ENCODE data around the gene KANTR. TPM values are rescaled to one million over a fixed set of nuclear protein-coding genes. Genes with fewer than 3 reads are reported as not detected.

The KANTR gene
- total RNA-seq, 1 donor from 2014 or later, result 12.0 TPM

GRCh38 chrX:53071064-53071463, 22.9 kb upstream of the KANTR start:
- Histone ChIP-seq H3K27ac (ENCODE audit: low read depth, low read length) (no peak overlapping the region), H3K27me3 (ENCODE audit: control insufficient read depth in 3 of 3, insufficient read depth in 3 of 3, low read length in 3 of 3) (peaks cover 0 to 3% (median 0%) of the 10 kb centered on the region in 3 donors), H3K36me3 (ENCODE audit: control insufficient read depth in 3 of 3, insufficient read depth in 3 of 3, low read length in 3 of 3) (no peaks in the 10 kb centered on the region), H3K4me3 (ENCODE audit: low read length in 3 of 3) (no peak overlapping the region), H3K9ac (ENCODE audit: low read depth in 1 of 3, low read length in 3 of 3) (peak overlapping the region in 1 of 3 donors; percentile 57), H3K9me3 (ENCODE audit: control insufficient read depth in 3 of 3, low read length in 3 of 3) (no peaks in the 10 kb centered on the region), H3K4me1 (ENCODE audit: control insufficient read depth in 3 of 3, insufficient read depth in 3 of 3, low read length in 3 of 3) (peaks cover 3 to 11% (median 6%) of the 10 kb centered on the region in 3 donors)

DNA sequence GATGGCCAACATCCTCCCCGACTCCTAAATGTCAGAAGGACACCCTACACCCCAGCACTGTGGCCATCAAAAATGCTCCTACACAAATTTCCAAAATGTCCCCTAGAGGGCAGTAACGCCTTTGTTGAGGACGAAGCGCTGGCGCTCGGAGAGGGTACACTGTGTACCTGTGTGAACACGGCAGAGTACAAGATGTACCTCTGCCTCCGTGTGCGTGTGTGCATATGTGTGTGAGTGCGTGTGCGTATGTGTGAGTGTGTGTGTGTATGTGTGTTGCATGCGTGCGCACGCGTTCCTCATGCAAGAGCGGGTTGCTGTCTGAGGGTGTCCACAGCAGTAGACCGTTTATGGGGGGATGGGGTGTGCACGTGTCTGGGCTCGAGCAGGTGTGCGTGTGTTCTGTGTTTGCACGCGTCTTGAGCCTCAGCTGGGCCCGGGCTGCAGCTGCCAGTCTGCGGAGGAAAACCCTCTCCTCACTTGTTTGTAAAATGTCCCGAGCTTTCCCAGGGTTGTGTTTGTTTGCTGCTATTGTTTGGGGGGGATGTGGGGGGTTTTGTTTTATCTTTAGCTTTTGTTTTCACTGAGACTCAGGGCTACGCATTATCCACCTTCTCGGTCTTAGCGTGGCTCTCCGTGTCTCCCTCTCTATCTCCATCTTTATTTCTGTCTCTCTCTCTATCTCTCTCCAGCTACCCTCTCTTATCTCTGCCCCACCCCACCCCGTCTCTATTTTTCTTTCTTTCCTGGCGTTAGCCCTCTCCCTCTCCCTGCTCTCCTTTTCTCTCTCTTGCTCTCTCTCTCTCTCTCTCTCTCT, 22.1 kb upstream of the KANTR start:
- Histone ChIP-seq H3K4me3 (ENCODE audit: low read length in 3 of 3) (peak overlapping the region; percentile 80 to 90 (median 81)), H3K4me1 (ENCODE audit: control insufficient read depth in 3 of 3, insufficient read depth in 3 of 3, low read length in 3 of 3) (peaks cover 3 to 11% (median 6%) of the 10 kb centered on the region in 3 donors), H3K9me3 (ENCODE audit: control insufficient read depth in 3 of 3, low read length in 3 of 3) (no peaks in the 10 kb centered on the region), H3K9ac (ENCODE audit: low read depth in 1 of 3, low read length in 3 of 3) (peak overlapping the region; percentile 27 to 57 (median 51)), H3K27ac (ENCODE audit: low read depth, low read length) (peak overlapping the region; percentile 30), H3K27me3 (ENCODE audit: control insufficient read depth in 3 of 3, insufficient read depth in 3 of 3, low read length in 3 of 3) (peaks cover 0 to 3% (median 0%) of the 10 kb centered on the region in 3 donors), H3K36me3 (ENCODE audit: control insufficient read depth in 3 of 3, insufficient read depth in 3 of 3, low read length in 3 of 3) (no peaks in the 10 kb centered on the region)

- Histone ChIP-seq H3K4me1 (ENCODE audit: control insufficient read depth in 3 of 3, insufficient read depth in 3 of 3, low read length in 3 of 3) (peaks cover 3 to 11% (median 6%) of the 10 kb centered on the region in 3 donors), H3K9me3 (ENCODE audit: control insufficient read depth in 3 of 3, low read length in 3 of 3) (no peaks in the 10 kb centered on the region), H3K4me3 (ENCODE audit: low read length in 3 of 3) (peak overlapping the region in 1 of 3 donors; percentile 90), H3K27ac (ENCODE audit: low read depth, low read length) (peak overlapping the region; percentile 30), H3K27me3 (ENCODE audit: control insufficient read depth in 3 of 3, insufficient read depth in 3 of 3, low read length in 3 of 3) (peaks cover 0 to 3% (median 0%) of the 10 kb centered on the region in 3 donors), H3K36me3 (ENCODE audit: control insufficient read depth in 3 of 3, insufficient read depth in 3 of 3, low read length in 3 of 3) (no peaks in the 10 kb centered on the region), H3K9ac (ENCODE audit: low read depth in 1 of 3, low read length in 3 of 3) (peak overlapping the region in 2 of 3 donors; percentile 0 to 51)
Observed at GRCh38 chrX:53072418-53073114, 21.4 kb upstream of the KANTR start.

GRCh38 chrX:53073115-53073586, 20.8 kb upstream of the KANTR start:
- Histone ChIP-seq H3K4me3 (ENCODE audit: low read length in 3 of 3) (no peak overlapping the region), H3K27ac (ENCODE audit: low read depth, low read length) (peak overlapping the region; percentile 30), H3K9ac (ENCODE audit: low read depth in 1 of 3, low read length in 3 of 3) (no peak overlapping the region)

GRCh38 chrX:53075011-53075410, 18.9 kb upstream of the KANTR start:
- no peak overlapping the region for H3K27ac ChIP-seq (ENCODE audit: low read depth, low read length)
- H3K9ac ChIP-seq (ENCODE audit: low read depth in 1 of 3, low read length in 3 of 3), result no peak overlapping the region
- peaks cover 0 to 3% (median 0%) of the 10 kb centered on the region in 3 donors for H3K27me3 ChIP-seq (ENCODE audit: control insufficient read depth in 3 of 3, insufficient read depth in 3 of 3, low read length in 3 of 3)
- no peak overlapping the region for H3K4me3 ChIP-seq (ENCODE audit: low read length in 3 of 3)
- H3K4me1 ChIP-seq (ENCODE audit: control insufficient read depth in 3 of 3, insufficient read depth in 3 of 3, low read length in 3 of 3), result peaks cover 3 to 11% (median 6%) of the 10 kb centered on the region in 3 donors
- no peaks in the 10 kb centered on the region for H3K36me3 ChIP-seq (ENCODE audit: control insufficient read depth in 3 of 3, insufficient read depth in 3 of 3, low read length in 3 of 3)
- H3K9me3 ChIP-seq (ENCODE audit: control insufficient read depth in 3 of 3, low read length in 3 of 3), result no peaks in the 10 kb centered on the region

More at GRCh38 chrX:53073115-53073586, 20.8 kb upstream of the KANTR start:
- Histone ChIP-seq H3K9me3 (ENCODE audit: control insufficient read depth in 3 of 3, low read length in 3 of 3) (no peaks in the 10 kb centered on the region), H3K27me3 (ENCODE audit: control insufficient read depth in 3 of 3, insufficient read depth in 3 of 3, low read length in 3 of 3) (peaks cover 0 to 3% (median 0%) of the 10 kb centered on the region in 3 donors), H3K4me1 (ENCODE audit: control insufficient read depth in 3 of 3, insufficient read depth in 3 of 3, low read length in 3 of 3) (peaks cover 3 to 11% (median 6%) of the 10 kb centered on the region in 3 donors), H3K36me3 (ENCODE audit: control insufficient read depth in 3 of 3, insufficient read depth in 3 of 3, low read length in 3 of 3) (no peaks in the 10 kb centered on the region)

GRCh38 chrX:53076671-53077070, 17.3 kb upstream of the KANTR start:
- Histone ChIP-seq H3K9me3 (ENCODE audit: control insufficient read depth in 3 of 3, low read length in 3 of 3) (no peaks in the 10 kb centered on the region), H3K36me3 (ENCODE audit: control insufficient read depth in 3 of 3, insufficient read depth in 3 of 3, low read length in 3 of 3) (no peaks in the 10 kb centered on the region)

GRCh38 chrX:53077207-53078197, 16.4 kb upstream of the KANTR start:
- Histone ChIP-seq H3K27ac (ENCODE audit: low read depth, low read length) (no peak overlapping the region), H3K9ac (ENCODE audit: low read depth in 1 of 3, low read length in 3 of 3) (no peak overlapping the region), H3K9me3 (ENCODE audit: control insufficient read depth in 3 of 3, low read length in 3 of 3) (no peaks in the 10 kb centered on the region), H3K4me1 (ENCODE audit: control insufficient read depth in 3 of 3, insufficient read depth in 3 of 3, low read length in 3 of 3) (peaks cover 0 to 9% (median 0%) of the 10 kb centered on the region in 3 donors), H3K36me3 (ENCODE audit: control insufficient read depth in 3 of 3, insufficient read depth in 3 of 3, low read length in 3 of 3) (no peaks in the 10 kb centered on the region), H3K4me3 (ENCODE audit: low read length in 3 of 3) (no peak overlapping the region), H3K27me3 (ENCODE audit: control insufficient read depth in 3 of 3, insufficient read depth in 3 of 3, low read length in 3 of 3) (peaks cover 0 to 3% (median 0%) of the 10 kb centered on the region in 3 donors)

More at GRCh38 chrX:53076671-53077070, 17.3 kb upstream of the KANTR start:
- H3K4me1 ChIP-seq (ENCODE audit: control insufficient read depth in 3 of 3, insufficient read depth in 3 of 3, low read length in 3 of 3), result peaks cover 3 to 12% (median 3%) of the 10 kb centered on the region in 3 donors
- H3K9ac ChIP-seq (ENCODE audit: low read depth in 1 of 3, low read length in 3 of 3), result no peak overlapping the region
- peaks cover 0 to 3% (median 0%) of the 10 kb centered on the region in 3 donors for H3K27me3 ChIP-seq (ENCODE audit: control insufficient read depth in 3 of 3, insufficient read depth in 3 of 3, low read length in 3 of 3)
- H3K27ac ChIP-seq (ENCODE audit: low read depth, low read length), result no peak overlapping the region
- H3K4me3 ChIP-seq (ENCODE audit: low read length in 3 of 3), result no peak overlapping the region

- H3K4me3 ChIP-seq (ENCODE audit: low read length in 3 of 3), result no peak overlapping the region
- no peak overlapping the region for H3K27ac ChIP-seq (ENCODE audit: low read depth, low read length)
- H3K9me3 ChIP-seq (ENCODE audit: control insufficient read depth in 3 of 3, low read length in 3 of 3), result no peaks in the 10 kb centered on the region
- peaks cover 8 to 14% (median 9%) of the 10 kb centered on the region in 3 donors for H3K4me1 ChIP-seq (ENCODE audit: control insufficient read depth in 3 of 3, insufficient read depth in 3 of 3, low read length in 3 of 3)
- peaks cover 0 to under 1% (median 0%) of the 10 kb centered on the region in 3 donors for H3K36me3 ChIP-seq (ENCODE audit: control insufficient read depth in 3 of 3, insufficient read depth in 3 of 3, low read length in 3 of 3)
- no peak overlapping the region for H3K9ac ChIP-seq (ENCODE audit: low read depth in 1 of 3, low read length in 3 of 3)
- H3K27me3 ChIP-seq (ENCODE audit: control insufficient read depth in 3 of 3, insufficient read depth in 3 of 3, low read length in 3 of 3), result no peaks in the 10 kb centered on the region
Observed at GRCh38 chrX:53078943-53079342, 15.0 kb upstream of the KANTR start.

All from skeletal muscle tissue (tissue), 4 donors.